ENCODE data around the gene FBXW8.

FBXW8 gene

GRCh38 chr12:117028254-117028653, 117.5 kb downstream of the FBXW8 start:
- no peaks in the 10 kb centered on the region; the same call in 1 of the 2 replicates for H3K4me1 ChIP-seq (ENCODE audit: insufficient read depth, low read length)

GRCh38 chr12:117030187-117030900, 119.6 kb downstream of the FBXW8 start:
- no peaks in the 10 kb centered on the region; the same call in 1 of the 2 replicates for H3K4me1 ChIP-seq (ENCODE audit: insufficient read depth, low read length)
- no peaks in the 10 kb centered on the region for H3K9me3 ChIP-seq (ENCODE audit: control insufficient read depth, insufficient read depth, low read length)
- H3K9ac ChIP-seq (ENCODE audit: low read depth, low read length) = no peak overlapping the region
- H3K36me3 ChIP-seq (ENCODE audit: insufficient read depth, low read length) = peaks cover 7% of the 10 kb centered on the region; the same call in 1 of the 2 replicates

More at GRCh38 chr12:117028254-117028653, 117.5 kb downstream of the FBXW8 start:
- H3K9ac ChIP-seq (ENCODE audit: low read depth, low read length) = no peak overlapping the region
- no peaks in the 10 kb centered on the region for H3K9me3 ChIP-seq (ENCODE audit: control insufficient read depth, insufficient read depth, low read length)
- peaks cover 12% of the 10 kb centered on the region for H3K36me3 ChIP-seq (ENCODE audit: insufficient read depth, low read length)

GRCh38 chr12:117031843-117032592, 121.3 kb downstream of the FBXW8 start:
- Histone ChIP-seq H3K9ac (ENCODE audit: low read depth, low read length) (no peak overlapping the region), H3K36me3 (ENCODE audit: insufficient read depth, low read length) (peaks cover 7% of the 10 kb centered on the region; the same call in 1 of the 2 replicates), H3K4me1 (ENCODE audit: insufficient read depth, low read length) (no peaks in the 10 kb centered on the region), H3K9me3 (ENCODE audit: control insufficient read depth, insufficient read depth, low read length) (no peaks in the 10 kb centered on the region)

- Histone ChIP-seq H3K9ac (ENCODE audit: low read depth, low read length) (no peak overlapping the region), H3K9me3 (ENCODE audit: control insufficient read depth, insufficient read depth, low read length) (no peaks in the 10 kb centered on the region), H3K4me1 (ENCODE audit: insufficient read depth, low read length) (no peaks in the 10 kb centered on the region), H3K36me3 (ENCODE audit: insufficient read depth, low read length) (peaks cover 7% of the 10 kb centered on the region; the same call in 1 of the 2 replicates)
Measured at GRCh38 chr12:117032593-117033381, 122.0 kb downstream of the FBXW8 start.

GRCh38 chr12:117033382-117034221, 122.9 kb downstream of the FBXW8 start:
- Histone ChIP-seq H3K9me3 (ENCODE audit: control insufficient read depth, insufficient read depth, low read length) (no peaks in the 10 kb centered on the region), H3K36me3 (ENCODE audit: insufficient read depth, low read length) (peaks cover 4% of the 10 kb centered on the region; the same call in 1 of the 2 replicates), H3K4me1 (ENCODE audit: insufficient read depth, low read length) (no peaks in the 10 kb centered on the region), H3K9ac (ENCODE audit: low read depth, low read length) (no peak overlapping the region)

GRCh38 chr12:117034249-117034648, 123.5 kb downstream of the FBXW8 start:
- no peaks in the 10 kb centered on the region for H3K4me1 ChIP-seq (ENCODE audit: insufficient read depth, low read length)
- H3K9ac ChIP-seq (ENCODE audit: low read depth, low read length) = no peak overlapping the region
- no peaks in the 10 kb centered on the region for H3K9me3 ChIP-seq (ENCODE audit: control insufficient read depth, insufficient read depth, low read length)
- H3K36me3 ChIP-seq (ENCODE audit: insufficient read depth, low read length) = no peaks in the 10 kb centered on the region

GRCh38 chr12:117034701-117035151, 124.0 kb downstream of the FBXW8 start:
- H3K4me1 ChIP-seq (ENCODE audit: insufficient read depth, low read length) = no peaks in the 10 kb centered on the region
- no peaks in the 10 kb centered on the region for H3K36me3 ChIP-seq (ENCODE audit: insufficient read depth, low read length)
- H3K9ac ChIP-seq (ENCODE audit: low read depth, low read length) = no peak overlapping the region

GRCh38 chr12:117035287-117035686, 124.5 kb downstream of the FBXW8 start:
- H3K9me3 ChIP-seq (ENCODE audit: control insufficient read depth, insufficient read depth, low read length) = no peaks in the 10 kb centered on the region

More at GRCh38 chr12:117034701-117035151, 124.0 kb downstream of the FBXW8 start:
- no peaks in the 10 kb centered on the region for H3K9me3 ChIP-seq (ENCODE audit: control insufficient read depth, insufficient read depth, low read length)

GRCh38 chr12:117036046-117036445, 125.3 kb downstream of the FBXW8 start:
- Histone ChIP-seq H3K9me3 (ENCODE audit: control insufficient read depth, insufficient read depth, low read length) (no peaks in the 10 kb centered on the region), H3K36me3 (ENCODE audit: insufficient read depth, low read length) (no peaks in the 10 kb centered on the region), H3K4me1 (ENCODE audit: insufficient read depth, low read length) (no peaks in the 10 kb centered on the region), H3K9ac (ENCODE audit: low read depth, low read length) (no peak overlapping the region)

More at GRCh38 chr12:117035287-117035686, 124.5 kb downstream of the FBXW8 start:
- Histone ChIP-seq H3K4me1 (ENCODE audit: insufficient read depth, low read length) (no peaks in the 10 kb centered on the region), H3K36me3 (ENCODE audit: insufficient read depth, low read length) (no peaks in the 10 kb centered on the region), H3K9ac (ENCODE audit: low read depth, low read length) (no peak overlapping the region)

GRCh38 chr12:117036547-117036946, 125.8 kb downstream of the FBXW8 start:
- Histone ChIP-seq H3K9ac (ENCODE audit: low read depth, low read length) (no peak overlapping the region), H3K9me3 (ENCODE audit: control insufficient read depth, insufficient read depth, low read length) (no peaks in the 10 kb centered on the region), H3K36me3 (ENCODE audit: insufficient read depth, low read length) (no peaks in the 10 kb centered on the region), H3K4me1 (ENCODE audit: insufficient read depth, low read length) (no peaks in the 10 kb centered on the region)

GRCh38 chr12:117037289-117038022, 126.7 kb downstream of the FBXW8 start:
- H3K36me3 ChIP-seq (ENCODE audit: insufficient read depth, low read length) = no peaks in the 10 kb centered on the region
- no peaks in the 10 kb centered on the region for H3K9me3 ChIP-seq (ENCODE audit: control insufficient read depth, insufficient read depth, low read length)
- no peaks in the 10 kb centered on the region; the same call in 1 of the 2 replicates for H3K4me1 ChIP-seq (ENCODE audit: insufficient read depth, low read length)
- no peak overlapping the region for H3K9ac ChIP-seq (ENCODE audit: low read depth, low read length)

- H3K4me1 ChIP-seq (ENCODE audit: insufficient read depth, low read length) = no peaks in the 10 kb centered on the region; the same call in 1 of the 2 replicates
- H3K36me3 ChIP-seq (ENCODE audit: insufficient read depth, low read length) = no peaks in the 10 kb centered on the region
Measured at GRCh38 chr12:117038023-117038680, 127.4 kb downstream of the FBXW8 start.

More at GRCh38 chr12:117038023-117038680, 127.4 kb downstream of the FBXW8 start:
- no peaks in the 10 kb centered on the region for H3K9me3 ChIP-seq (ENCODE audit: control insufficient read depth, insufficient read depth, low read length)
- H3K9ac ChIP-seq (ENCODE audit: low read depth, low read length) = no peak overlapping the region

Data from ES-I3 (cell line).